GM20431 (cell line): ENCODE measurements around the gene C17orf75.
"Not testable (repeated sequence)": the region's sequence is repeated elsewhere in the genome, so short reads cannot be mapped to it uniquely, and the experiment has no call there.

Experiments
- in situ Hi-C: fragments of 300-500 bp; cut with MseI, MboI; formaldehyde crosslinking; loops from one replicate; pipeline ENCODE4 v1.15.0; 2020; ENCODE audit warnings: low sequenced_read_pairs; ENCODE audit not compliant: unreplicated experiment

Gene C17orf75

GRCh38 chr17:32341857-32342602, at the start of gene C17orf75:
Gene C17orf75, minus strand, starts transcription at chr17:32342173. Its CDS starts 34 bp downstream, at chr17:32342139.
- in situ Hi-C loops, result no loop called here

GRCh38 chr17:32388613-32389459, 46.9 kb upstream of the C17orf75 start:
- in situ Hi-C loops, result no loop called here

GRCh38 chr17:32388128-32388527, 46.2 kb upstream of the C17orf75 start:
- in situ Hi-C loops, result not testable (repeated sequence)

GRCh38 chr17:32386844-32387243, 44.9 kb upstream of the C17orf75 start:
- in situ Hi-C loops, result no loop called here

- in situ Hi-C loops, result no loop called here
Observed at GRCh38 chr17:32385971-32386370, 44.0 kb upstream of the C17orf75 start.

GRCh38 chr17:32385121-32385520, 43.1 kb upstream of the C17orf75 start:
- in situ Hi-C loops, result no loop called here

- in situ Hi-C loops, result no loop called here
Observed at GRCh38 chr17:32383926-32384434, 42.0 kb upstream of the C17orf75 start.

GRCh38 chr17:32382526-32383223, 40.7 kb upstream of the C17orf75 start:
- in situ Hi-C loops, result no loop called here

- in situ Hi-C loops, result no loop called here
Observed at GRCh38 chr17:32370426-32370825, 28.5 kb upstream of the C17orf75 start.

GRCh38 chr17:32361270-32361669, 19.3 kb upstream of the C17orf75 start:
- in situ Hi-C loops, result no loop called here

- in situ Hi-C loops, result no loop called here
Observed at GRCh38 chr17:32357615-32358014, 15.6 kb upstream of the C17orf75 start.

GRCh38 chr17:32356750-32357149, 14.8 kb upstream of the C17orf75 start:
- in situ Hi-C loops, result no loop called here

GRCh38 chr17:32356378-32356743, 14.4 kb upstream of the C17orf75 start:
- in situ Hi-C loops, result no loop called here

- in situ Hi-C loops, result no loop called here
Observed at GRCh38 chr17:32355649-32356377, 13.8 kb upstream of the C17orf75 start.

- in situ Hi-C loops, result not testable (repeated sequence)
Observed at GRCh38 chr17:32352734-32353133, 10.8 kb upstream of the C17orf75 start.

- in situ Hi-C loops, result no loop called here
Observed at GRCh38 chr17:32350666-32351418, 8.9 kb upstream of the C17orf75 start.

- in situ Hi-C loops, result no loop called here
Observed at GRCh38 chr17:32349854-32350665, 8.1 kb upstream of the C17orf75 start, which contains the start of gene ZNF207. Gene ZNF207, plus strand, starts transcription at chr17:32350157. Its CDS starts 129 bp downstream, at chr17:32350286.

- in situ Hi-C loops, result no loop called here
Observed at GRCh38 chr17:32349503-32349853, 7.5 kb upstream of the C17orf75 start.
